Mesendoderm (in vitro differentiated cells): ENCODE data around the gene C10orf62.
A peak's percentile ranks its signal among the peaks of the same experiment; 100 is the strongest.

Experiments
- DNase-seq: peaks from one replicate; pipeline ENCODE4 v3.0.0; 2013
- H2AK5ac ChIP-seq: 2 replicates; pipeline ENCODE4 v1.6.1; 2013; ENCODE audit warnings: low read length, inconsistent platforms
- H2BK120ac ChIP-seq: 2 replicates; pipeline ENCODE4 v1.6.1; 2013; ENCODE audit warnings: low read depth, mild to moderate bottlenecking, low read length, moderate library complexity, mixed read lengths
- H2BK15ac ChIP-seq: replicated peaks from 2 replicates; pipeline ENCODE4 v1.6.1; 2013; ENCODE audit warnings: low read depth, mild to moderate bottlenecking, moderate library complexity
- H2BK5ac ChIP-seq: 2 replicates; pipeline ENCODE4 v1.6.1; 2013; ENCODE audit warnings: low read length, inconsistent platforms
- H3K18ac ChIP-seq: 2 replicates; pipeline ENCODE4 v1.6.1; 2013; ENCODE audit warnings: mild to moderate bottlenecking, low read length, mixed read lengths
- H3K23ac ChIP-seq: one replicate; pipeline ENCODE4 v1.6.1; 2013; ENCODE audit warnings: low read length
- H3K27ac ChIP-seq: 2 replicates; pipeline ENCODE4 v1.5.1; 2013; ENCODE audit warnings: low read depth, mild to moderate bottlenecking, inconsistent platforms, low read length, moderate library complexity
- H3K27me3 ChIP-seq: 2 replicates; pipeline ENCODE4 v1.6.1; 2013; ENCODE audit warnings: low read length, control low read depth, mild to moderate bottlenecking, inconsistent platforms; ENCODE audit not compliant: insufficient read depth, poor library complexity
- H3K36me3 ChIP-seq: 2 replicates; pipeline ENCODE4 v1.6.1; 2013; ENCODE audit warnings: low read length, inconsistent platforms; ENCODE audit not compliant: control insufficient read depth, insufficient read depth
- H3K4ac ChIP-seq: one replicate; pipeline ENCODE4 v1.6.1; 2013; ENCODE audit warnings: low read depth, mild to moderate bottlenecking, low read length, moderate library complexity
- H3K4me1 ChIP-seq: 2 replicates; pipeline ENCODE4 v1.6.1; 2013; ENCODE audit warnings: low read depth, low read length, inconsistent platforms; ENCODE audit not compliant: control insufficient read depth
- H3K4me2 ChIP-seq: 2 replicates; pipeline ENCODE4 v1.6.1; 2013; ENCODE audit warnings: low read length
- H3K4me3 ChIP-seq: 2 replicates; pipeline ENCODE4 v1.5.1; 2013; ENCODE audit warnings: mild to moderate bottlenecking, low read length
- H3K56ac ChIP-seq: one replicate; pipeline ENCODE4 v1.6.1; 2013; ENCODE audit warnings: low read length
- H3K79me1 ChIP-seq: 2 replicates; pipeline ENCODE4 v1.6.1; 2013; ENCODE audit warnings: low read length, inconsistent platforms
- H3K79me2 ChIP-seq: 2 replicates; pipeline ENCODE4 v1.6.1; 2013; ENCODE audit warnings: mild to moderate bottlenecking, low read length; ENCODE audit not compliant: control insufficient read depth, insufficient read depth
- H3K9ac ChIP-seq: 2 replicates; pipeline ENCODE4 v1.6.1; 2013; ENCODE audit warnings: low read length, inconsistent platforms
- H4K5ac ChIP-seq: one replicate; pipeline ENCODE4 v1.6.1; 2013; ENCODE audit warnings: low read length
- H4K8ac ChIP-seq: one replicate; pipeline ENCODE4 v1.6.1; 2013; ENCODE audit warnings: low read depth, mild to moderate bottlenecking, control low read depth, low read length, moderate library complexity
- WGBS: extraction: QIAGEN DNeasy Blood & Tissue Kit; methylation state at CpG from one replicate; pipeline ENCODE4 v1.1.7; 2013; ENCODE audit warnings: low lambda C conversion rate, missing lambda C conversion rate; ENCODE audit not compliant: insufficient coverage; ENCODE audit errors: extremely low coverage; 5-methylcytosine and 5-hydroxymethylcytosine counted together

Gene C10orf62

GRCh38 chr10:97629289-97629688 lies 39.8 kb downstream of the C10orf62 start:
- Histone ChIP-seq H3K4ac (no peak overlapping the region), H3K56ac (no peak overlapping the region), H2BK120ac (no peak overlapping the region), H2BK15ac (no peak overlapping the region), H3K9ac (no peak overlapping the region), H4K5ac (no peak overlapping the region), H3K4me3 (no peak overlapping the region), H3K4me2 (no peak overlapping the region), H3K23ac (no peak overlapping the region), H4K8ac (no peak overlapping the region), H3K4me1 (no peaks in the 10 kb centered on the region), H3K27me3 (no peaks in the 10 kb centered on the region), H3K18ac (no peak overlapping the region), H3K79me1 (no peaks in the 10 kb centered on the region), H3K36me3 (no peaks in the 10 kb centered on the region), H2AK5ac (no peak overlapping the region), H3K79me2 (no peaks in the 10 kb centered on the region), H3K27ac (no peak overlapping the region), H2BK5ac (no peak overlapping the region)
- DNase-seq: no peak
- WGBS: no CpG with 5 or more reads among the region's 5 CpGs

- Histone ChIP-seq H3K36me3 (no peaks in the 10 kb centered on the region), H3K4me3 (no peak overlapping the region)
These were observed 41.6 kb downstream of the C10orf62 start for GRCh38 chr10:97631098-97631497.

GRCh38 chr10:97632949-97633884 lies 43.7 kb downstream of the C10orf62 start, which contains the start of gene MORN4:
TSS of gene MORN4 (minus strand) at chr10:97633500. CDS start at chr10:97619653, 13,847 bp downstream.
- Histone ChIP-seq H3K79me2 (no peaks in the 10 kb centered on the region), H3K9ac (peak within 1 kb of the TSS; percentile 76), H3K4ac (no peak within 1 kb of the TSS), H2BK5ac (no peak within 1 kb of the TSS), H3K79me1 (no peaks in the 10 kb centered on the region), H3K4me1 (no peaks in the 10 kb centered on the region), H3K27me3 (no peaks in the 10 kb centered on the region), H3K36me3 (no peaks in the 10 kb centered on the region), H2BK15ac (no peak within 1 kb of the TSS), H2AK5ac (no peak within 1 kb of the TSS), H3K4me2 (peak within 1 kb of the TSS; percentile 73), H3K18ac (no peak within 1 kb of the TSS), H3K56ac (peak within 1 kb of the TSS; percentile 95), H3K27ac (peak within 1 kb of the TSS; percentile 51), H3K23ac (no peak within 1 kb of the TSS), H3K4me3 (peak within 1 kb of the TSS; percentile 55), H4K5ac (no peak within 1 kb of the TSS), H2BK120ac (no peak within 1 kb of the TSS), H4K8ac (peak within 1 kb of the TSS; percentile 99)
- peak; percentile 97 for DNase-seq
- WGBS: no CpG with 5 or more reads among the region's 62 CpGs

More at GRCh38 chr10:97631098-97631497, 41.6 kb downstream of the C10orf62 start:
- no peak overlapping the region for H3K18ac ChIP-seq
- no peak overlapping the region for H2BK15ac ChIP-seq
- no peak overlapping the region for H3K23ac ChIP-seq
- no peak overlapping the region for H2AK5ac ChIP-seq
- no peak overlapping the region for H3K27ac ChIP-seq
- H3K27me3 ChIP-seq: no peaks in the 10 kb centered on the region
- no peak overlapping the region for H3K4ac ChIP-seq
- no peak overlapping the region for H3K56ac ChIP-seq
- H4K8ac ChIP-seq: no peak overlapping the region
- H3K4me2 ChIP-seq: no peak overlapping the region
- H3K9ac ChIP-seq: no peak overlapping the region
- H2BK120ac ChIP-seq: no peak overlapping the region
- no peak overlapping the region for H4K5ac ChIP-seq
- H2BK5ac ChIP-seq: no peak overlapping the region
- H3K4me1 ChIP-seq: no peaks in the 10 kb centered on the region
- no peaks in the 10 kb centered on the region for H3K79me1 ChIP-seq
- DNase-seq: no peak
- no peaks in the 10 kb centered on the region for H3K79me2 ChIP-seq

- no peak overlapping the region for H2BK120ac ChIP-seq
- H3K56ac ChIP-seq: peak overlapping the region; percentile 95
- no peaks in the 10 kb centered on the region for H3K79me1 ChIP-seq
- no peak overlapping the region for H3K27ac ChIP-seq
- H3K27me3 ChIP-seq: no peaks in the 10 kb centered on the region
- H3K79me2 ChIP-seq: no peaks in the 10 kb centered on the region
- H3K4me2 ChIP-seq: peak overlapping the region; percentile 73
- H2AK5ac ChIP-seq: no peak overlapping the region
- H3K36me3 ChIP-seq: no peaks in the 10 kb centered on the region
- H4K8ac ChIP-seq: peak overlapping the region; percentile 65
- H3K18ac ChIP-seq: no peak overlapping the region
- no peaks in the 10 kb centered on the region for H3K4me1 ChIP-seq
- no peak overlapping the region for H2BK15ac ChIP-seq
- H3K4me3 ChIP-seq: no peak overlapping the region
- WGBS: no CpG with 5 or more reads among the region's 8 CpGs
- H3K9ac ChIP-seq: peak overlapping the region; percentile 76
- H3K4ac ChIP-seq: no peak overlapping the region
- no peak overlapping the region for H4K5ac ChIP-seq
- H3K23ac ChIP-seq: no peak overlapping the region
- peak; percentile 59 for DNase-seq
- no peak overlapping the region for H2BK5ac ChIP-seq
These were observed 44.4 kb downstream of the C10orf62 start for GRCh38 chr10:97633921-97634320.

- H3K56ac ChIP-seq: no peak overlapping the region
- no peak overlapping the region for H3K4me3 ChIP-seq
- H3K4me2 ChIP-seq: no peak overlapping the region
- H3K36me3 ChIP-seq: no peaks in the 10 kb centered on the region
- H4K8ac ChIP-seq: no peak overlapping the region
- no peak overlapping the region for H4K5ac ChIP-seq
- H3K4ac ChIP-seq: no peak overlapping the region
- DNase-seq: no peak
- no peaks in the 10 kb centered on the region for H3K79me1 ChIP-seq
- H3K27me3 ChIP-seq: no peaks in the 10 kb centered on the region
- H2BK5ac ChIP-seq: no peak overlapping the region
- no peak overlapping the region for H2BK120ac ChIP-seq
- H3K18ac ChIP-seq: no peak overlapping the region
- no peak overlapping the region for H3K23ac ChIP-seq
- H2BK15ac ChIP-seq: no peak overlapping the region
- no peaks in the 10 kb centered on the region for H3K4me1 ChIP-seq
- H3K9ac ChIP-seq: no peak overlapping the region
- no peak overlapping the region for H2AK5ac ChIP-seq
- no CpG with 5 or more reads among the region's 1 CpG for WGBS
- H3K27ac ChIP-seq: no peak overlapping the region
- H3K79me2 ChIP-seq: no peaks in the 10 kb centered on the region
These were observed 46.1 kb downstream of the C10orf62 start for GRCh38 chr10:97635577-97635976.
